Measurements from ENCODE around the gene SORCS2.

The SORCS2 gene

GRCh38 chr4:7233601-7234000, 41.3 kb downstream of the SORCS2 start:
- POLR2A ChIA-PET = no interaction called here
- TF ChIP-seq CTCF (IDR thresholded peaks at IDR 0.05; ENCODE audit: control extremely low read depth, extremely low read depth, low read depth, missing control alignments) = no peak
- CTCF ChIA-PET = interaction anchor here (1.0 kb wide), 1 partner anchor 12 kb away, joined by 3 read pairs; no protein-coding TSS in a partner anchor
- no peak for DNase-seq (ENCODE audit: extremely low spot score)

GRCh38 chr4:7234355-7235029, 42.2 kb downstream of the SORCS2 start:
- ChIA-PET POLR2A (no interaction called here), CTCF (interaction anchor here (1.0 kb wide), 1 partner anchor 13 kb away, joined by 3 read pairs; no protein-coding TSS in a partner anchor)
- no peak for DNase-seq (ENCODE audit: extremely low spot score)
- TF ChIP-seq CTCF (IDR thresholded peaks at IDR 0.05; ENCODE audit: control extremely low read depth, extremely low read depth, low read depth, missing control alignments) = no peak

GRCh38 chr4:7235030-7235380, 42.7 kb downstream of the SORCS2 start:
- no peak for DNase-seq (ENCODE audit: extremely low spot score)
- CTCF ChIA-PET = no interaction called here
- TF ChIP-seq CTCF (IDR thresholded peaks at IDR 0.05; ENCODE audit: control extremely low read depth, extremely low read depth, low read depth, missing control alignments) = no peak
- POLR2A ChIA-PET = no interaction called here

- TF ChIP-seq CTCF (IDR thresholded peaks at IDR 0.05; ENCODE audit: control extremely low read depth, extremely low read depth, low read depth, missing control alignments) = no peak
- DNase-seq (ENCODE audit: extremely low spot score) = no peak
- ChIA-PET POLR2A (no interaction called here), CTCF (no interaction called here)
These were observed 44.5 kb downstream of the SORCS2 start for GRCh38 chr4:7236847-7237246.

GRCh38 chr4:7237873-7238272, 45.5 kb downstream of the SORCS2 start:
- CTCF ChIA-PET = no interaction called here
- TF ChIP-seq CTCF (IDR thresholded peaks at IDR 0.05; ENCODE audit: control extremely low read depth, extremely low read depth, low read depth, missing control alignments) = no peak

GRCh38 chr4:7238300-7238960, 46.1 kb downstream of the SORCS2 start:
- ChIA-PET POLR2A (no interaction called here), CTCF (no interaction called here)
- peak; percentile 5 for TF ChIP-seq CTCF (IDR thresholded peaks at IDR 0.05; ENCODE audit: control extremely low read depth, extremely low read depth, low read depth, missing control alignments)
- DNase-seq (ENCODE audit: extremely low spot score) = no peak

More at GRCh38 chr4:7237873-7238272, 45.5 kb downstream of the SORCS2 start:
- no peak for DNase-seq (ENCODE audit: extremely low spot score)
- POLR2A ChIA-PET = no interaction called here

All from GM10248 (cell line).